SK-N-SH (cell line): Measurements from ENCODE around the gene CDH12. TPM values are rescaled to one million over a fixed set of nuclear protein-coding genes. Genes with fewer than 3 reads are reported as not detected.

Source experiments
- CTCF ChIA-PET: fragments of 300-600, 350-600 bp; formaldehyde crosslinking; extraction: SDS; loops from one replicate; lab custom pipeline; 2021; lab: Yijun Ruan, JAX
- POLR2A ChIA-PET: fragments of 350-600 bp; sonication (Branson Sonifier 250); formaldehyde crosslinking; extraction: SDS; loops from one replicate; lab custom pipeline; 2020; ENCODE audit warnings: antibody characterized with exemption, inconsistent platforms; lab: Yijun Ruan, JAX
- DNase-seq: peaks from one replicate; pipeline ENCODE4 v3.0.0; 2012
- H2AFZ ChIP-seq: fragments of 200-600 bp; sonication (generic); 2 replicates; pipeline ENCODE4 v1.8.1; 2016; ENCODE audit warnings: antibody characterized with exemption, mild to moderate bottlenecking, low read depth
- H3F3A ChIP-seq: fragments of 200-600 bp; sonication (generic); replicated peaks from 2 replicates; pipeline ENCODE3; 2016; ENCODE audit warnings: antibody characterized with exemption, mild to moderate bottlenecking; ENCODE audit not compliant: insufficient read depth
- H3K27ac ChIP-seq, 2 experiments: fragments of 200-500 bp in 1 of 2; fragments of 200-600 bp in 1 of 2; sonication (Bioruptor generic) in 1 of 2; sonication (generic), shearing (Covaris generic) in 1 of 2; 2 replicates each; pipeline versions ENCODE4 v1.5.1 to v1.6.1; 2014 to 2016; ENCODE audit warnings: low read depth in 2 of 2, inconsistent platforms in 1 of 2, low read length in 1 of 2, mild to moderate bottlenecking in 1 of 2, mixed read lengths in 1 of 2
- H3K27me3 ChIP-seq: fragments of 200-600 bp; sonication (generic), shearing (Covaris generic); 2 replicates; pipeline ENCODE4 v1.6.1; 2016; ENCODE audit warnings: mixed run types; ENCODE audit not compliant: insufficient read depth
- H3K36me3 ChIP-seq, 2 experiments: fragments of 200-500 bp in 1 of 2; fragments of 200-600 bp in 1 of 2; sonication (Bioruptor generic) in 1 of 2; sonication (generic) in 1 of 2; replicated peaks in 1 of 2; 2 replicates each; pipeline versions ENCODE3 to v1.5.1; 2014 to 2016; ENCODE audit warnings: low read length in 1 of 2, mild to moderate bottlenecking in 1 of 2; ENCODE audit not compliant: insufficient read depth in 2 of 2, control insufficient read depth in 1 of 2
- H3K4me1 ChIP-seq, 2 experiments: fragments of 200-500 bp in 1 of 2; fragments of 200-600 bp in 1 of 2; sonication (Bioruptor generic) in 1 of 2; sonication (generic), shearing (Covaris generic) in 1 of 2; 2 replicates each; pipeline versions ENCODE4 v1.5.1 to v1.6.1; 2014 to 2016; ENCODE audit warnings: low read depth in 1 of 2, low read length in 1 of 2, mixed run types in 1 of 2; ENCODE audit not compliant: insufficient read depth in 2 of 2, control insufficient read depth in 1 of 2
- H3K4me2 ChIP-seq: fragments of 200-600 bp; sonication (generic), shearing (Covaris generic); 2 replicates; pipeline ENCODE4 v1.6.1; 2017; ENCODE audit warnings: mixed run types
- H3K4me3 ChIP-seq, 2 experiments: fragments of 200-500 bp in 1 of 2; fragments of 200-600 bp in 1 of 2; sonication (Bioruptor generic) in 1 of 2; sonication (generic), shearing (Covaris generic) in 1 of 2; 2 replicates each; pipeline versions ENCODE4 v1.5.1 to v1.8.1; 2014 to 2016; ENCODE audit warnings: low read depth in 2 of 2, inconsistent platforms in 1 of 2, low read length in 1 of 2, mild to moderate bottlenecking in 1 of 2, mixed read lengths in 1 of 2, moderate library complexity in 1 of 2
- H3K79me2 ChIP-seq: fragments of 200-600 bp; sonication (generic); 2 replicates; pipeline ENCODE4 v1.8.1; 2017; ENCODE audit warnings: mild to moderate bottlenecking; ENCODE audit not compliant: insufficient read depth
- H3K9ac ChIP-seq: fragments of 200-600 bp; sonication (generic); 2 replicates; pipeline ENCODE4 v1.6.1; 2017; ENCODE audit warnings: mixed run types
- H3K9me2 ChIP-seq: fragments of 200-600 bp; sonication (generic); 2 replicates; pipeline ENCODE4 v1.6.1; 2017; ENCODE audit warnings: mixed run types
- H3K9me3 ChIP-seq: fragments of 200-600 bp; sonication (generic); 2 replicates; pipeline ENCODE4 v1.6.1; 2017; ENCODE audit warnings: mixed run types, mild to moderate bottlenecking, moderate library complexity
- H4K20me1 ChIP-seq: fragments of 200-600 bp; sonication (generic); 2 replicates; pipeline ENCODE4 v1.6.1; 2017; ENCODE audit warnings: mild to moderate bottlenecking, mixed run types; ENCODE audit not compliant: insufficient read depth
- EP300 ChIP-seq, 2 experiments: IDR thresholded peaks; 2 replicates each; pipeline versions ENCODE4 v1.4.0 to v1.6.1; 2012; ENCODE audit warnings: borderline replicate concordance in 1 of 2, low read depth in 1 of 2, low read length in 1 of 2
- EZH2phosphoT487 ChIP-seq: fragments of 200-600 bp; sonication (generic); IDR thresholded peaks from 2 replicates; pipeline ENCODE4 v1.6.1; 2017; ENCODE audit warnings: low read depth, mixed run types, mild to moderate bottlenecking, antibody characterized with exemption, moderate library complexity, borderline replicate concordance
- FOSL2 ChIP-seq: IDR thresholded peaks from 2 replicates; pipeline ENCODE4 v1.4.0; 2012; ENCODE audit warnings: low read depth, mild to moderate bottlenecking, moderate library complexity, borderline replicate concordance
- FOXJ3 ChIP-seq: sonication (generic); formaldehyde crosslinking; IDR thresholded peaks from 2 replicates; pipeline ENCODE4 v1.5.1; 2020; ENCODE audit warnings: mild to moderate bottlenecking, missing genetic modification reagents
- FOXM1 ChIP-seq: IDR thresholded peaks from 2 replicates; pipeline ENCODE4 v1.4.0; 2012; ENCODE audit warnings: low read depth, mild to moderate bottlenecking
- GATA2 ChIP-seq: sonication (generic); formaldehyde crosslinking; IDR thresholded peaks from 2 replicates; pipeline ENCODE4 v1.5.0; 2020; ENCODE audit warnings: mild to moderate bottlenecking, missing genetic modification reagents
- RAD21 ChIP-seq: IDR thresholded peaks from 2 replicates; pipeline ENCODE4 v1.6.1; 2012; ENCODE audit warnings: mild to moderate bottlenecking, low read length
- REST ChIP-seq: IDR thresholded peaks from 2 replicates; pipeline ENCODE4 v1.6.1; 2012; ENCODE audit warnings: mild to moderate bottlenecking, low read depth, low read length, moderate library complexity
- RFX5 ChIP-seq: IDR thresholded peaks from 2 replicates; pipeline ENCODE4 v1.6.1; 2012; ENCODE audit warnings: mild to moderate bottlenecking, improper control_type of control experiment, low read length
- SMC3 ChIP-seq: IDR thresholded peaks from 2 replicates; pipeline ENCODE4 v1.6.1; 2012; ENCODE audit warnings: low read depth, low read length, improper control_type of control experiment
- TAF1 ChIP-seq: IDR thresholded peaks from 2 replicates; pipeline ENCODE4 v1.6.1; 2012; ENCODE audit warnings: low read depth, mild to moderate bottlenecking, low read length, moderate library complexity, borderline replicate concordance
- YY1 ChIP-seq: IDR thresholded peaks from 2 replicates; pipeline ENCODE4 v1.4.0; 2012; ENCODE audit warnings: low read depth, mild to moderate bottlenecking
- WGBS: methylation state at CpG from one replicate; pipeline ENCODE4 v1.1.6; 2017; ENCODE audit warnings: low lambda C conversion rate; 5-methylcytosine and 5-hydroxymethylcytosine counted together
- polyA plus RNA-seq, 3 experiments: library from polyadenylated mRNA; depleted of rRNA; stranded (reverse); fragments of >200 nt; gene quantifications; 2 replicates each; pipeline ENCODE4 v1.2.3, GENCODE V29; 2012

CDH12 gene
- polyA plus RNA-seq, 1 of the 3 experiments (the other 2 are of a cell fraction) = not detected

- no peak overlapping the region for H2AFZ ChIP-seq
- no peaks in the 10 kb centered on the region for H3K79me2 ChIP-seq
- no peak overlapping the region for H3K9ac ChIP-seq
- H3K27ac ChIP-seq = no peak overlapping the region
- no peak overlapping the region for H3K4me3 ChIP-seq
- WGBS = 0% methylated on average over 3 of the region's 3 CpGs
- no peaks in the 10 kb centered on the region for H3F3A ChIP-seq
- no peaks in the 10 kb centered on the region for H3K9me3 ChIP-seq
- H3K4me2 ChIP-seq = no peak overlapping the region
- no peak for DNase-seq
- H3K9me2 ChIP-seq = no peaks in the 10 kb centered on the region
- POLR2A ChIA-PET = no interaction called here
- TF ChIP-seq FOXJ3 = no peak
- TF ChIP-seq, all 33 proteins: peak for 0
- H3K27me3 ChIP-seq = no peaks in the 10 kb centered on the region
- H3K4me1 ChIP-seq = no peaks in the 10 kb centered on the region
- no peaks in the 10 kb centered on the region for H4K20me1 ChIP-seq
- no peaks in the 10 kb centered on the region for H3K36me3 ChIP-seq
- CTCF ChIA-PET = no interaction called here
These were observed 99.0 kb downstream of the CDH12 start for GRCh38 chr5:22754155-22754554.

DNA sequence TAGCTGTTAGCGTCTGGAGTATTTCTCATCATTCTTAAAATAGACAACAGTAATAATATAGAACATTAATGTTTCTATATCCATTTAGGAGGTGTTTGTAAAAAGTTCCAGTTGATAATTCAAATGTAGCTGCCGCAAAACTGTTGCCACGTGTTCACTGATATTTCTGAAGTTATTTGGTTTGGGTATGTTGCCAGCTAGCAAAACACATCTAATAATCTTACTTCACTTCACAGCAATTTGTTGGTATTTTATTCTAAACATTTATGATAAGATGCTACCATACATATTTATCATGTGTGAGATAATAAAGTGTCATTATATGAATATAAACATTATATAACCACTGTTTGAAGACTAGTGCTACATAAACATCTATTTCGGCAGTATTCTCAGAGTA lies 101.6 kb downstream of the CDH12 start:
- H2AFZ ChIP-seq = no peak overlapping the region
- ChIA-PET POLR2A (no interaction called here), CTCF (no interaction called here)
- no peaks in the 10 kb centered on the region for H3K9me3 ChIP-seq
- DNase-seq = no peak
- H3K36me3 ChIP-seq = no peaks in the 10 kb centered on the region
- no peak overlapping the region for H3K27ac ChIP-seq
- no peak overlapping the region for H3K9ac ChIP-seq
- H4K20me1 ChIP-seq = no peaks in the 10 kb centered on the region
- H3K79me2 ChIP-seq = no peaks in the 10 kb centered on the region
- no peak overlapping the region for H3K4me3 ChIP-seq
- no peak overlapping the region for H3K4me2 ChIP-seq
- 3% methylated on average over 4 of the region's 4 CpGs for WGBS
- no peaks in the 10 kb centered on the region for H3K27me3 ChIP-seq
- no peak for TF ChIP-seq EP300 (IDR thresholded peaks at IDR 0.05; ENCODE audit: borderline replicate concordance in 1 of 2, low read depth in 1 of 2, low read length in 1 of 2)
- TF ChIP-seq FOXM1 = no peak
- no peak for TF ChIP-seq YY1
- no peak for TF ChIP-seq SMC3
- TF ChIP-seq EZH2phosphoT487 = no peak
- no peak for TF ChIP-seq TAF1
- TF ChIP-seq GATA2 (CRISPR knock-in tag) = no peak
- no peak for TF ChIP-seq FOSL2
- TF ChIP-seq RAD21 = no peak
- no peak for TF ChIP-seq REST
- TF ChIP-seq RFX5 = no peak
- TF ChIP-seq, all 33 proteins: peak for 0
- Histone ChIP-seq H3K4me1 (no peaks in the 10 kb centered on the region), H3F3A (no peaks in the 10 kb centered on the region), H3K9me2 (no peaks in the 10 kb centered on the region)
